Ishikawa (cell line): ENCODE results near the gene SDK1.

Experiments
- CEBPB ChIP-seq: IDR thresholded peaks from 2 replicates; pipeline ENCODE4 v1.6.1; 2012
- CREB1 ChIP-seq: IDR thresholded peaks from 2 replicates; pipeline ENCODE4 v1.6.1; 2012; ENCODE audit warnings: low read depth
- EGR1 ChIP-seq: IDR thresholded peaks from 2 replicates; pipeline ENCODE4 v1.6.1; 2012
- EP300 ChIP-seq: IDR thresholded peaks from 2 replicates; pipeline ENCODE4 v1.6.1; 2012; ENCODE audit warnings: borderline replicate concordance
- FOXM1 ChIP-seq: IDR thresholded peaks from 2 replicates; pipeline ENCODE4 v1.6.1; 2012; ENCODE audit warnings: low read depth, borderline replicate concordance
- NFIC ChIP-seq: IDR thresholded peaks from 2 replicates; pipeline ENCODE4 v1.6.1; 2012
- RAD21 ChIP-seq: IDR thresholded peaks from 2 replicates; pipeline ENCODE4 v1.6.1; 2012; ENCODE audit warnings: low read depth
- TAF1 ChIP-seq: IDR thresholded peaks from 2 replicates; pipeline ENCODE4 v1.6.1; 2012; ENCODE audit warnings: low read depth, mild to moderate bottlenecking
- TCF12 ChIP-seq: IDR thresholded peaks from 2 replicates; pipeline ENCODE4 v1.6.1; 2012; ENCODE audit warnings: low read depth
- TEAD4 ChIP-seq: IDR thresholded peaks from 2 replicates; pipeline ENCODE4 v1.6.1; 2012
- YY1 ChIP-seq: IDR thresholded peaks from 2 replicates; pipeline ENCODE4 v1.6.1; 2012; ENCODE audit warnings: low read depth
- ZBTB7A ChIP-seq: IDR thresholded peaks from 2 replicates; pipeline ENCODE4 v1.6.1; 2012; ENCODE audit warnings: low read depth
- TF ChIP-seq, protein P1 (sequence below): IDR thresholded peaks from 2 replicates; pipeline ENCODE4 v1.6.1; 2012
- TF ChIP-seq, protein P2 (sequence below): IDR thresholded peaks from 2 replicates; pipeline ENCODE4 v1.6.1; 2012
- TF ChIP-seq, protein P3 (sequence below): IDR thresholded peaks from 2 replicates; pipeline ENCODE4 v1.6.1; 2012; ENCODE audit warnings: low read depth, mild to moderate bottlenecking

SDK1 gene

DNA sequence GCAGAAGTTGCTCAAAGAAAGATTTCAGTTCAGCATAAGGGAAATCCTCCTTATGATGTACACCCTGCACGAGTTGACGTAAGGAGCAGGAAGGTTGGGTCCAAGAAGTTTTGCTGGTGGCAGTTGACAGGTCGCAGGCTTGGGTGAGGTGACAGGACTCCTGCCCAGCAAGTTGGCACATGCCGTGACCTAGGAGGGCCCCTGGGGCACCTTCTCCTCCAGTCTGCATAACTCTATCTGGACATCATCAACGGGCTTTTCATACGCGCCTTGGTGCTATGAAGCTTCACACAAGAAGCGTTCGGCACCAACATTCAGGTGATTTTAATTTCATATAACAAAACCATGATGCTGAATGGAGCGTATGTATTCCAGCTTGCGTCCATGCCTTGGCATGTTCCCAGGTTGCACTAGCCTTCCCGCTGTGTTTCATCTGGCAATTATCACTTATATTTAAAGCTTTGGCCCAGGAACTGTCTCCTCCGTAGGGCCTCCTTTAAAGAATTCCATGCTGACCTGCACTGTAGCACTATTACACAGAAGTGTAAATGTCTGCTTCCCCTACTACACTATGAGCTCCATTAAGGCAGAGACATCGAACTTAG, 729.4 kb downstream of the SDK1 start:
- TF ChIP-seq NFIC, result no peak
- TF ChIP-seq EGR1, result no peak
- TF ChIP-seq CREB1, result no peak
- TF ChIP-seq, protein P1, sequence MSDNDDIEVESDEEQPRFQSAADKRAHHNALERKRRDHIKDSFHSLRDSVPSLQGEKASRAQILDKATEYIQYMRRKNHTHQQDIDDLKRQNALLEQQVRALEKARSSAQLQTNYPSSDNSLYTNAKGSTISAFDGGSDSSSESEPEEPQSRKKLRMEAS, result no peak
- no peak for TF ChIP-seq CEBPB
- TF ChIP-seq, protein P2, sequence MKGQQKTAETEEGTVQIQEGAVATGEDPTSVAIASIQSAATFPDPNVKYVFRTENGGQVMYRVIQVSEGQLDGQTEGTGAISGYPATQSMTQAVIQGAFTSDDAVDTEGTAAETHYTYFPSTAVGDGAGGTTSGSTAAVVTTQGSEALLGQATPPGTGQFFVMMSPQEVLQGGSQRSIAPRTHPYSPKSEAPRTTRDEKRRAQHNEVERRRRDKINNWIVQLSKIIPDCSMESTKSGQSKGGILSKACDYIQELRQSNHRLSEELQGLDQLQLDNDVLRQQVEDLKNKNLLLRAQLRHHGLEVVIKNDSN, result no peak
- no peak for TF ChIP-seq EP300
- TF ChIP-seq YY1, result no peak
- TF ChIP-seq, protein P3, sequence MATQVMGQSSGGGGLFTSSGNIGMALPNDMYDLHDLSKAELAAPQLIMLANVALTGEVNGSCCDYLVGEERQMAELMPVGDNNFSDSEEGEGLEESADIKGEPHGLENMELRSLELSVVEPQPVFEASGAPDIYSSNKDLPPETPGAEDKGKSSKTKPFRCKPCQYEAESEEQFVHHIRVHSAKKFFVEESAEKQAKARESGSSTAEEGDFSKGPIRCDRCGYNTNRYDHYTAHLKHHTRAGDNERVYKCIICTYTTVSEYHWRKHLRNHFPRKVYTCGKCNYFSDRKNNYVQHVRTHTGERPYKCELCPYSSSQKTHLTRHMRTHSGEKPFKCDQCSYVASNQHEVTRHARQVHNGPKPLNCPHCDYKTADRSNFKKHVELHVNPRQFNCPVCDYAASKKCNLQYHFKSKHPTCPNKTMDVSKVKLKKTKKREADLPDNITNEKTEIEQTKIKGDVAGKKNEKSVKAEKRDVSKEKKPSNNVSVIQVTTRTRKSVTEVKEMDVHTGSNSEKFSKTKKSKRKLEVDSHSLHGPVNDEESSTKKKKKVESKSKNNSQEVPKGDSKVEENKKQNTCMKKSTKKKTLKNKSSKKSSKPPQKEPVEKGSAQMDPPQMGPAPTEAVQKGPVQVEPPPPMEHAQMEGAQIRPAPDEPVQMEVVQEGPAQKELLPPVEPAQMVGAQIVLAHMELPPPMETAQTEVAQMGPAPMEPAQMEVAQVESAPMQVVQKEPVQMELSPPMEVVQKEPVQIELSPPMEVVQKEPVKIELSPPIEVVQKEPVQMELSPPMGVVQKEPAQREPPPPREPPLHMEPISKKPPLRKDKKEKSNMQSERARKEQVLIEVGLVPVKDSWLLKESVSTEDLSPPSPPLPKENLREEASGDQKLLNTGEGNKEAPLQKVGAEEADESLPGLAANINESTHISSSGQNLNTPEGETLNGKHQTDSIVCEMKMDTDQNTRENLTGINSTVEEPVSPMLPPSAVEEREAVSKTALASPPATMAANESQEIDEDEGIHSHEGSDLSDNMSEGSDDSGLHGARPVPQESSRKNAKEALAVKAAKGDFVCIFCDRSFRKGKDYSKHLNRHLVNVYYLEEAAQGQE, result no peak
- TF ChIP-seq TAF1, result no peak
- TF ChIP-seq ZBTB7A, result no peak
- no peak for TF ChIP-seq FOXM1

DNA sequence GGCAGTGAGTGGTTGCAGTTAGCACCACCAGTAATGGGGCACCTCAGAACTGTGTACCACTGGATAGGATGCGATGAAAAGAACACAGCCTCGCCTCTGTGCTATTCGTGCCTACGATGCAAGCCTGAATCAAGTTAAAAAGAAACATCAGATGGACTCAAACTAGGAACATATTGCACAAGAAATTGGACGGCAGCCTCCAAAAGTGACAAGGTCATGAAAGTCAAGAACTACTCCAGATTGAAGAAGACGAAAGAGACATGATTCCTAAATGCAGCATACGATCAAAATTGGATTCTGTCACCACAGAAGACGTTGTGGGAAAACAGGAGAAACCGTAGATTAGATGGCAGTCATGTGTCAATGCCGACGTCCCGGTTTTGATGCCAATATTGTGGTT, 732.9 kb downstream of the SDK1 start:
- no peak for TF ChIP-seq EGR1
- TF ChIP-seq, protein P1, result no peak

DNA sequence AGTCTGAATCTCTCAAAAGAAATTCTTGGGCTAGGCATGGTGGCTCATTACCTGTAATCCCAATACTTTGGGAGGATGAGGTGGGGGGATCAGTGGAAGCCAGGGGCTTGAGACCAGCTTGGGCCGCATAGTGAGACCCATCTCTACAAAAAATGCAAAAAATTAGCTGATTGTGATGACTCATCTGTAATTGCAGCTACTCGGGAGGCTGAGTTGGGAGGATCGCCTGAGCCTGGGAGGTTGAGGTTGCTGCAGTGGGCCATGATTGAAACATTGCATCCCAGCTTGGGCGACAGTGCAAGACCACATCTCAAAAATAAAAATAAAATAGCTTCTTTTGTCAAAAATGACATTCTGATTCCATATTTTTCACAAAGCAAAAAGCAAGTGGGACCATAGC, 736.3 kb downstream of the SDK1 start:
- TF ChIP-seq TEAD4, result no peak
- TF ChIP-seq, protein P3, result no peak

DNA sequence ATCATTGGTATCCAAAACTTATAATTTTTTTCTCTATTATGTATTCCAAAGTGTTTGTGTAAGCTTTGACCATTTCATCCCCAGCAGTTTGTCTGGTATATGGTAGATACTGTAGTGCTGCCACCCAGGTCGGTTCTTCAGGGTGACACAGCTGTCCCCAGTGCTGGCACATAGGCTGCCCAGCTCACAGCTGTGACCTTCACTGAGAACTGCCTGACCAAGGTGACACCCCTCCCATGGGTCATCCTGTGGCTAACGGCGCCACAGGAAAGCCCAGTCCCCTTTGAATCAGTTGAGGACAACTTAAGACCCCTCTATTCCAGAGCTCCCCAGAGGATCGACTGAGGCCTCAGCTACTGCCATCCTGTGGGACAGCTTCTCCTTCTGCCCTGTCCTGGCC, 736.8 kb downstream of the SDK1 start:
- TF ChIP-seq EGR1, result no peak
- TF ChIP-seq CREB1, result no peak
- no peak for TF ChIP-seq TAF1
- no peak for TF ChIP-seq EP300
- TF ChIP-seq ZBTB7A, result no peak
- TF ChIP-seq TEAD4, result no peak
- TF ChIP-seq CEBPB, result no peak
- TF ChIP-seq YY1, result no peak
- TF ChIP-seq TCF12, result no peak
- TF ChIP-seq, protein P2, result no peak
- TF ChIP-seq NFIC, result no peak
- TF ChIP-seq, protein P1, result no peak
- no peak for TF ChIP-seq RAD21
- TF ChIP-seq FOXM1, result no peak
- TF ChIP-seq, protein P3, result no peak
